Measurements from ENCODE around the gene UPK3BL1. TPM values are rescaled to one million over a fixed set of nuclear protein-coding genes. Genes with fewer than 3 reads are reported as not detected.
"Not testable (repeated sequence)": the region's sequence is repeated elsewhere in the genome, so short reads cannot be mapped to it uniquely, and the experiment has no call there.

Gene UPK3BL1
- polyA plus RNA-seq, 2 of the 4 experiments (the other 2 are of a cell fraction), result 7.9 to 17.4 TPM

DNA sequence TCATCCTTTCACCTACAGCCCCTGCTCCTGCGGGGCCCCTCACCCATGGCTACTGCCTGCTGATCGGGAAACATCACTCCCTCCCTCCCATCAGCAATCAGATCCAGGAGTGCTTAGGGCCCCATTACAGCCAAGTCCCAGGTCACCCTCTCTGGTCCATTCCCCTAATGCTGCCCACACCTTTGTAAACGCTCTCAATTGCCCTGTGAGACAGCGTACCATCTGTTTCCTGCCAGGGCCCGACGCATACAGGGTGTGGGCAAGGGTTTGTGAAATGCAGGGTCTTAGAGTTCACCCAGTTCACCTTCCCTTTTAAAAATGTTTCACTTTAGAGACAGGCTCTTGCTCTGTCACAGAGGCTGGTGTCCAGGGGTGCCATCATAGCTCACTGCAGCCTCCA is 8.3 kb downstream of the UPK3BL1 start:
- 97% methylated on average over 4 of the region's 6 CpGs for WGBS (ENCODE audit: missing lambda C conversion rate)
- POLR2A ChIA-PET; FAIRE-seq; CTCF ChIA-PET; DNase-seq (ENCODE audit: low read depth in 1 of 2, low spot score in 1 of 2); H3K27ac ChIP-seq; H3K9me3 ChIP-seq; ATAC-seq; H3K4me1 ChIP-seq; H3K4me3 ChIP-seq; H3K4me2 ChIP-seq: not testable (repeated sequence)

DNA sequence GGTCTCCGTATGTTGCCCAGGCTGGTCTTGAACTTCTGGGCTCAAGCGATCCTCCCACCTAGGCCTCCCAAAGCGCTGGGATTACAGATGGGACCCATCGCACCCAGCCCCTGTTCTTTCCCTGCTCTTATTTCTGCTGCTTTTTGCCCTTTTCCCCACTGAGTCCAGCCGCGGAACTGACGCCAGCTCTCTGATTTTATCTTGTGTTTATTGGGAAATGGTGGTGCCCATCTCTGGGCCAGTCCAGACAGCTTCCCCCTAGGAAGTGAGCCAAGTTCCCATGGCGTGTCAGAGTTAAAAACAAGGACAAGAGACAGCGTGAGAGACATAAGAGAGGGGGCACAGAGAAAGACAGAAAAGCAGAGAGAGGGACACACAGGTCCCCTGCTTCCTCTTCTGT is 12.0 kb downstream of the UPK3BL1 start:
- H3K27ac ChIP-seq; ATAC-seq; H3K4me2 ChIP-seq; H3K4me1 ChIP-seq; H3K9me3 ChIP-seq; H3K4me3 ChIP-seq; DNase-seq (ENCODE audit: low read depth in 1 of 2, low spot score in 1 of 2); FAIRE-seq; POLR2A ChIA-PET; CTCF ChIA-PET: not testable (repeated sequence)
- 72% methylated on average over 7 of the region's 9 CpGs for WGBS (ENCODE audit: missing lambda C conversion rate)

DNA sequence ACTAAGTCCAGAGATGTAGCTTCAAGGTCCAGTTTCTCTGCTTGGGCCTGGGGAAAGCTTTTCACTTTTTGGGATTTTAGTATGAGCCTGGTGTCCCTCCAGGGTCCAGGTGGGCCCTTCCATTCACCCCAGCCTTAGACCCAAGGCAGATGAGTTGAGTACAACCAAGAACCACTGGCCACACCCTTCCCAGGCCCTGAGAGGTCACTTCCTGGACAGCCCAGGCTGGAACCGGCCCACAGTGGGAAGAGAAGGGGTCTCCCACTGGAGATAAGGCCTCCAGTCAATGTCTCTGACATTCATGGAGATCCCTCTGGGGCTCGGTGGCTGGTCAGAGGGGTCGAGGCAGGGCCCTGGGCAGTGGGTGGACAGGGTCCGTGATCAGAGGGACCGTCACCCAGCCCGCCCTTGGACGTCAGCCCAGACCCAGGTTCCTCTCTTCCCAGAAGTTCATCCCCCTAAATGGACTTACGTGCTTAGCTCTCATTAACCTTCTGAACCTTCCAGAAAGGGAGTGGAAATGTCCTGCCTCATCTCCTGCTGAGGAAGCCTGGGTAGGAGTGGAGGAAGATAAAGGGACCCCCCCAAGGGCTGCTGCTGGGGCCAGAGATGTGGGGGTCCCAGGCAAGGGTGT is 15.2 kb downstream of the UPK3BL1 start:
- WGBS (ENCODE audit: missing lambda C conversion rate), result no CpG with 5 or more reads among the region's 8 CpGs
- H3K9me3 ChIP-seq; H3K27ac ChIP-seq; DNase-seq (ENCODE audit: low read depth in 1 of 2, low spot score in 1 of 2); FAIRE-seq; H3K4me2 ChIP-seq; H3K4me3 ChIP-seq; H3K4me1 ChIP-seq; POLR2A ChIA-PET; CTCF ChIA-PET: not testable (repeated sequence)
- ATAC-seq, result peak; percentile 2 to 6; a peak in 1 of 6 replicates

DNA sequence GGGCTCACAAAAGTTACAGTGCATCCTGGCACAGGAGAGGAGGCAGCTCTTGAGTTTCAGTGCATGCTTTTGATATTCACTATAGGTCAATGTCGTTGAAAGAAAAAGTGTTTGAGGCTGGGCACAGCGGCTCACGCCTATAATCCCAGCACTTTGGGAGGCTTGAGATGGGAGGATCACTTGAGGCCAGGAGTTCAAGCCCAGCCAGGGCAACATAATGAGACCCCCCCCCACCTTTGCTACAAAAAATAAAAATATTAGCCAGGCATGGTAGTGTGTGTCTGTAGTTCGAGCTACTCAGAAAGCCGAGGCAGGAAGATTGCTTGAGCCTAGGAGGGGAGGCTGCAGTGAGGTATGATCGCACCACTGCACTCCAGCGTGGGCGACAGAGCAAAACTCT is 24.5 kb downstream of the UPK3BL1 start:
- H3K4me2 ChIP-seq, H3K27ac ChIP-seq, POLR2A ChIA-PET, H3K4me1 ChIP-seq, FAIRE-seq, H3K4me3 ChIP-seq, ATAC-seq, H3K9me3 ChIP-seq, CTCF ChIA-PET: not testable (repeated sequence)
- WGBS (ENCODE audit: missing lambda C conversion rate), result 72% methylated on average over 3 of the region's 8 CpGs
- DNase-seq (ENCODE audit: low read depth in 1 of 2, low spot score in 1 of 2), result peak in 1 of 2 experiments; percentile 1

DNA sequence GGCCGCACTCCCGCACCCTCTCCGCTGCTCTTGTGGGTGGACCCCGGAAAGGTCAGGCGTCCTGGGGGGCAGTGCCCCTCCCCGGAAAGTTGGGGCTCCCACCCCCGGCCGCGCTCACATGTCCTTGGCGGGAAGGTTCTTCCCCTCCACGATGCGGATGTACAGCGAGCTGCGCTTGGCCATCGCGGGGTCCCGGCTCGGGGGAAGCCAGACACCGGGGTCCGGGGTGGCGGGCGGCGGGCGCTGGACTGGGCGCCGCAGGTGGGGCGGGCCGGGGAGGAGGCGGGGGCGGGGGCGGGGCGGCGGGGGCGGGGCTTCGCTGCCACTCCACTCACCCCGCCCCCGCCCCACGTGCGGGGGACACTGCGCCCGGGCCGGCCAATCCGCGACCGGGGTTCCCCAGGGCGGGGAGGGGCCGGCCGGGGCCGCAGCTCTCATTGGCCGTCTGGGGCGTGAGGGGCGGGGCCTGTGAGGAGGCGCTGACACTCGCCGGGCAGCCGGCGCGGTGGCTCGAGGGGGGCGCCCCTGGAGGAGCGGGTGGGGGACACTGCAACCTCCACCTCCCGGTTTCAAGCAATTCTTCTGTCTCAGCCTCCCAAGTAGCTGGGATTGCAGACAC is 26.0 kb downstream of the UPK3BL1 start, which contains the start of gene RASA4:
RASA4 (minus strand) TSS at position 250 of the 619 bp plus-strand sequence; CDS start at position 183, 67 bp downstream.
- Histone ChIP-seq H3K4me3 (peak within 1 kb of the TSS; percentile 40), H3K4me2 (peak within 1 kb of the TSS; percentile 71), H3K27ac (peak within 1 kb of the TSS in 1 of 2 experiments; percentile 72; a peak in 2 of 6 replicates)
- DNase-seq (ENCODE audit: low read depth in 1 of 2, low spot score in 1 of 2), result peak in 1 of 2 experiments; percentile 2
- H3K9me3 ChIP-seq, FAIRE-seq, CTCF ChIA-PET, H3K4me1 ChIP-seq, POLR2A ChIA-PET: not testable (repeated sequence)
- peak; percentile 72 to 91 for ATAC-seq
- WGBS (ENCODE audit: missing lambda C conversion rate), result no CpG with 5 or more reads among the region's 62 CpGs

DNA sequence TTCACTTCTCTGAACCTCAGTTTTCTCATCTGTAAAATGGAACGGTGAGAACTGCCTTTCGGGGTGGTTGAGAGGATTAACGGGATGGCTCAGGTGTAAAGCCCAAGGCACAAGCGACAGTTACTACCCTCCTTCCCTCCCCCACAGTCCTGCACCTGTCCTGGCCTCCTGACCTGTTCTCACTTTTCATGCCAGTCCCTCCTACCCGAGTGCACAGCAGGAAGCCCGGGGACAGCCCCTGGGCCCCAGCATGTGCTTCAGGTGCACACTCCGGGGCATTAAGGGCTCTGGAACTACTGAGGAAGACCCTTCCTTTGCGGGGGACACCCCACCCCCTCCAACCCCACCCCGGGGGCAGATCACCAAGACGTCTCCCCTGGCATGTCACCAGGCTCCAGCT is 26.7 kb downstream of the UPK3BL1 start:
- H3K9me3 ChIP-seq; DNase-seq (ENCODE audit: low read depth in 1 of 2, low spot score in 1 of 2); H3K4me1 ChIP-seq; H3K27ac ChIP-seq; POLR2A ChIA-PET; ATAC-seq; H3K4me2 ChIP-seq; FAIRE-seq; CTCF ChIA-PET; H3K4me3 ChIP-seq: not testable (repeated sequence)
- no CpG with 5 or more reads among the region's 10 CpGs for WGBS (ENCODE audit: missing lambda C conversion rate)

DNA sequence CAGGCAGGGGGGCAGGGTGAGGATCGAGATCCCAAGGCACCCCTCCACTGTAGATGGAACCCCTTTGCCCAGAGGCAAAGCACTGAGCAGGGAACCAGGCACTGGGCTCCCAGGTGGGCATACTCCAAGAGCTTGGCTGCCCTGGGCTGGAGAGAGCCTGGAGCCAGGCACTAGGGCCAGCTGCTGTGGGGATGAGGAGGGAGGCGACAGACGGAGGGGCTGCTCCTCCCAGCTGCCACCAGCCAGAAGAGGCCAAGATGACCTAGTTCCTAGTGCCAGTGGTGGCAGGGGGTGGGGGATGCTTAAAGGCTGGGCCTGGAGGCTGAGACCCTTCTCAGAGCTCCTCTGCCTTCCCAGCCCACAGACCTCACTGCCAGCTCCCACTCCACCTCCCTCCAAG is 27.7 kb downstream of the UPK3BL1 start:
- H3K4me2 ChIP-seq; H3K27ac ChIP-seq; H3K4me1 ChIP-seq; H3K4me3 ChIP-seq; H3K9me3 ChIP-seq; POLR2A ChIA-PET; CTCF ChIA-PET; DNase-seq (ENCODE audit: low read depth in 1 of 2, low spot score in 1 of 2); FAIRE-seq: not testable (repeated sequence)
- whole genome bisulfite sequencing (ENCODE audit: missing lambda C conversion rate), result no CpG with 5 or more reads among the region's 3 CpGs
- peak; percentile 14 to 25 for ATAC-seq

DNA sequence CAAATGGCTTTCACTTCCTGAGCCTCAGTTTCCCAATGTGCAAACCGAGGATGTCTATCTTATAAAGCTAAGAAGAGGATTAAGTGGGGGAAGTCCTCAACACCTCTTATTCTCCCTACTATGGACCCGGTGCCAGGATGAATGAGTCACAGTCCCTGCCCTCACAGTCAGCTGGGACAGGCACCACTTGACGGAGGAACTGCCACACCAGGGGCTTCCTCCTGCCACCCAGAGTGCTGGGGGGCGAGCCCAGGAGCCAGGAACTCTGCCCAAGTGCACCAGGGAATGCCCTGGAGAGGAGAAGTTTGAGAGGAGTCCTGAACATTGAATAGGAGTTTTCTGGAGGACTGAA is 28.3 kb downstream of the UPK3BL1 start:
- CTCF ChIA-PET; FAIRE-seq; H3K4me3 ChIP-seq; H3K9me3 ChIP-seq; DNase-seq (ENCODE audit: low read depth in 1 of 2, low spot score in 1 of 2); H3K4me1 ChIP-seq; POLR2A ChIA-PET; H3K27ac ChIP-seq; H3K4me2 ChIP-seq: not testable (repeated sequence)
- peak; percentile 14 to 28 for ATAC-seq
- no CpG with 5 or more reads among the region's 4 CpGs for WGBS (ENCODE audit: missing lambda C conversion rate)

DNA sequence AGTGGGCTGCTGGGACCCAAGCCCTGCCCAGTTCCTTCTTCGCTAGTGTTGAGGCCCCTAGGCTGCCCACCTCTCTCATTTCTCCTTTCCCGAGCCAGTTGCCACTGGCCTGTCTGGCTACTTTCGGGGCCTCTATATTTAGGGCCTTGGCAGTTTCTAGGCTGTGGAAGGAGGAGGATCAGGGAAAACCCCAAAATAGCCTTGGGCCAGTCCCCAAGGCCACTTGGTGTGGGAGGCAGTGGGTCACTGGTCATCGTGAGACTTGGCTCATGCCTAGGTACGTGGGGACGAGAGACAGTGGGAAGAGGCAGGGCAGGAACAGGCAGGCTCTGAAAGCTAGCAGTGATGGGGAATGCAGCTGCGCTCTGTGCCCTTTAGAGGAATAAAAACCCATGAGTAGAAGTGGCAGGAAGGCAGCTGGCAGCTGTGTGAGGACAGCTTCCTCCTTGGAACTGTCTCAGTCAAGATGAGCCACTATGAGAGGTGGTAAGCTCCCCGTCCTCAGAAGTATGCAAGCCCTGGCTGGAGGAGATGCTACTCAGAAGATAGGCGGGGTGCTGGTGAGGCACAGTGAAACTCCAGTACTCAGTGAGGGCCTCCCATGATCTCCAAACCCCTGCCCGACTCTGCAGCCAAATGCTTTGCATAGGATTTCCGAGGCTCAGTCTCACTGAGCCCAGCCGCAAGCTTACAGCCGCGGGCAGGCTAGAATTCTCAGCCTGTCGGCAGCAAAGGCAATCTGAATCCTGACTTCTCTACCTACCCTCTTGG is 28.8 kb downstream of the UPK3BL1 start:
- POLR2A ChIA-PET; H3K4me2 ChIP-seq; DNase-seq (ENCODE audit: low read depth in 1 of 2, low spot score in 1 of 2); ATAC-seq; FAIRE-seq; CTCF ChIA-PET; H3K27ac ChIP-seq; H3K4me3 ChIP-seq; H3K4me1 ChIP-seq; H3K9me3 ChIP-seq: not testable (repeated sequence)
- WGBS (ENCODE audit: missing lambda C conversion rate), result 82% methylated on average over 2 of the region's 15 CpGs

DNA sequence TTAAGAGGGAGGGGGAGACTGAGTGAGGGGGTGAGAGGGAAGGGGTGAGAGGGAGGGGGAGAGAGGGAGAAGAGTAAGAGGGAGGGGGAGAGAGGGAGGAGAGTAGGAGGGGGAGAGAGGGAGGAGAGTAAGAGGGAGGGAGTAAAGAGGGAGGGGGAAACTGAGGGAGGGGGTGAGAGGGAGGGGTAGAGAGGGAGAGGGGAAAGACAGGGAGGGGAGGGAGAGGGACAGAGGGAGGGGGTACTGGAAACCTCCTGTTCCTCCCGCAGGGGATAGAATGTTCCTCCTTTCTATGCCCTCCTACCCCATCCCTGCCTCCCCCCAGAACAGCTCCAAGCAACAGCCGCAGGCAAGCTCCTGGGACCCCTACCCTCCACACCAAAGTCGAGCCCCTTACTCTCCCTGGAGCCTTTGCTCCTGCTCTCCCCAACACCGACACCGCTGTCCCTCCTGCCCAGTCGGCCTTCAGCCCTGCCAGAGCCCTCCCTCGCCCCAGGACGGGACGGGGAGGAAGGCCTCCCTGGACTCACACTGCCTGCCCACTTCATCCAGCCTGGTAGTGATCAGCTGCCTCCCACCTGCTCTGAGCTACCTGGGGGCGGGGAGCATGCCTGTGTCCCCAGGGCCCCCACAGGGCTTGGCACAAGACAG is 30.8 kb downstream of the UPK3BL1 start:
- H3K4me1 ChIP-seq; POLR2A ChIA-PET; ATAC-seq; DNase-seq (ENCODE audit: low read depth in 1 of 2, low spot score in 1 of 2); H3K4me2 ChIP-seq; H3K4me3 ChIP-seq; FAIRE-seq; CTCF ChIA-PET; H3K9me3 ChIP-seq: not testable (repeated sequence)
- WGBS (ENCODE audit: missing lambda C conversion rate), result 66% methylated on average over 7 of the region's 10 CpGs
- 0 out of 6 replicates have a peak overlapping the region, but pooled peaks of 1 of the 2 experiments have one; percentile 45 for H3K27ac ChIP-seq

DNA sequence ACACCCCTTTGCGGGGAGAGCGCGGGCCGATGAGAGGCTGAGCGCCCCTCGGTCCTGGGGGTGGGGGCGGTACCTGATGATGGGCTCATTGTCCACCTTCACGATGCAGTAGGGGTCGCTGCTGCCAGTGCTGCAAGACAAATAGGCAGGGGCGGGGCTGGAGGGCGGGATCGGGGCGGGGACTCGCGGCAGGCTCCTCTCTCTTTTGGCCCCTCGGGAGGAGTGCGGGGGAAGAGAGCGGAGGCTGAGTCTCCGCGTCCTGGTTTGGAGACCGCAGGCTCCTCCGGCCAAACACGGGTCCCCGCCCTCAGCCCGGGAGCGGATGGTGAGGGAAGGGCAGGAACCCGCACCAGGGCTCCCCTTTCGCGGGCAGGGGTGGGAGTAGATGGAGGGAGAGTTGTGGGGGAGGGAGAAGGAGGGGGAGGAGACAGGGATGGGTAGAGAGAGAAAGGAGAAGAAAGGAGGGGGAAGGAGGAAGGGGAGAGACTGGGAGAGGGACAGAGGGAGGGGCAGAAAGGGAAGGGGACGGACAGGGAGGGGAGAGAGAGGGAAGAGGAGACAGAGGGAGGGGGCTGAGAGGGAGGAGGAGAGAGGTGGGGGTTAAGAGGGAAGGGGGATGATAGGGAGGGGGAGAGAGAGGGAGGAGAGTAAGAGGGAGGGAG is 31.4 kb downstream of the UPK3BL1 start:
- DNase-seq (ENCODE audit: low read depth in 1 of 2, low spot score in 1 of 2); H3K27ac ChIP-seq; H3K4me3 ChIP-seq; POLR2A ChIA-PET; CTCF ChIA-PET; FAIRE-seq; H3K4me2 ChIP-seq; H3K4me1 ChIP-seq; H3K9me3 ChIP-seq: not testable (repeated sequence)
- peak; percentile 52 to 80 for ATAC-seq
- no CpG with 5 or more reads among the region's 30 CpGs for WGBS (ENCODE audit: missing lambda C conversion rate)

Measured in A549 (cell line).